HT1080 (cell line): ENCODE data around the gene KLHL42. TPM values are rescaled to one million over a fixed set of nuclear protein-coding genes. Genes with fewer than 3 reads are reported as not detected.
"Not testable (repeated sequence)": the region's sequence is repeated elsewhere in the genome, so short reads cannot be mapped to it uniquely, and the experiment has no call there.

Experiments
- DNase-seq: peaks from one replicate; pipeline ENCODE4 v3.0.0-alpha.2; 2015; ENCODE audit warnings: low read depth
- polyA plus RNA-seq, 2 experiments: library from polyadenylated mRNA; depleted of rRNA; stranded (reverse); fragments of >200 nt; gene quantifications; 2 replicates each; pipeline ENCODE4 v1.2.3, GENCODE V29; 2015
- total RNA-seq: library from RNA; depleted of rRNA; stranded (reverse); fragments of >200 nt; shearing (Covaris generic); gene quantifications from 2 replicates; pipeline ENCODE4 v1.2.3, GENCODE V29; 2014; rRNA removed

Gene KLHL42
- 35.2 and 48.3 TPM in 2 replicates for total RNA-seq
- polyA plus RNA-seq (2015; cell fraction: cytosol; rRNA removed), result 18.1 and 20.1 TPM in 2 replicates
- 48.4 and 51.8 TPM in 2 replicates for polyA plus RNA-seq (2015; cell fraction: nucleus; rRNA removed)

GRCh38 chr12:27779920-27780611, at the start of gene KLHL42, which contains the start of gene MANSC4:
Gene KLHL42, plus strand, starts transcription at chr12:27780233. Its CDS starts 98 bp downstream, at chr12:27780331.
Gene MANSC4, minus strand, starts transcription at chr12:27780236. Its CDS starts 8,960 bp downstream, at chr12:27771276.
- peak; percentile 64 for DNase-seq

- DNase-seq, result no peak
Measured at GRCh38 chr12:27732281-27732680, 47.8 kb upstream of the KLHL42 start.

- DNase-seq, result peak; percentile 13
Measured at GRCh38 chr12:27733052-27733656, 46.9 kb upstream of the KLHL42 start.

- DNase-seq, result no peak
Measured at GRCh38 chr12:27733791-27734190, 46.2 kb upstream of the KLHL42 start.

GRCh38 chr12:27734321-27734720, 45.7 kb upstream of the KLHL42 start:
- DNase-seq, result not testable (repeated sequence)

- no peak for DNase-seq
Measured at GRCh38 chr12:27743601-27744000, 36.4 kb upstream of the KLHL42 start.

- not testable (repeated sequence) for DNase-seq
Measured at GRCh38 chr12:27745734-27746133, 34.3 kb upstream of the KLHL42 start.

GRCh38 chr12:27747111-27747820, 32.8 kb upstream of the KLHL42 start:
- no peak for DNase-seq

- DNase-seq, result no peak
Measured at GRCh38 chr12:27751386-27752047, 28.5 kb upstream of the KLHL42 start.

GRCh38 chr12:27754795-27755194, 25.2 kb upstream of the KLHL42 start:
- no peak for DNase-seq

- DNase-seq, result no peak
Measured at GRCh38 chr12:27756670-27757195, 23.3 kb upstream of the KLHL42 start.

GRCh38 chr12:27762757-27763156, 17.3 kb upstream of the KLHL42 start:
- no peak for DNase-seq

- DNase-seq, result no peak
Measured at GRCh38 chr12:27766587-27766986, 13.4 kb upstream of the KLHL42 start.

GRCh38 chr12:27769142-27769673, 10.8 kb upstream of the KLHL42 start:
- no peak for DNase-seq

- DNase-seq, result no peak
Measured at GRCh38 chr12:27771481-27772327, 8.3 kb upstream of the KLHL42 start.

- DNase-seq, result peak; percentile 48
Measured at GRCh38 chr12:27772328-27773049, 7.5 kb upstream of the KLHL42 start.

GRCh38 chr12:27777141-27777540, 2.9 kb upstream of the KLHL42 start:
- DNase-seq, result no peak

- DNase-seq, result no peak
Measured at GRCh38 chr12:27778206-27778605, 1.8 kb upstream of the KLHL42 start.

GRCh38 chr12:27779416-27779919, 565 bp upstream of the KLHL42 start:
- no peak for DNase-seq
